Mesothelial cell of epicardium (in vitro differentiated cells): Measurements from ENCODE around the gene MRE11. TPM values are rescaled to one million over a fixed set of nuclear protein-coding genes. Genes with fewer than 3 reads are reported as not detected.

Experiments
- DNase-seq, 2 experiments: peaks; one replicate each; pipeline ENCODE4 v3.0.0; 2021; ENCODE audit warnings: low spot score in 2 of 2; ENCODE audit not compliant: unreplicated experiment in 2 of 2
- H3K27ac Mint-ChIP-seq: 2 replicates; pipeline ENCODE4 v1.8.0; 2021; ENCODE audit warnings: mixed read lengths
- H3K27me3 Mint-ChIP-seq: 2 replicates; pipeline ENCODE4 v1.8.0; 2021; ENCODE audit warnings: low read depth, mixed read lengths
- H3K36me3 Mint-ChIP-seq: 2 replicates; pipeline ENCODE4 v1.8.0; 2021; ENCODE audit warnings: mixed read lengths
- H3K4me1 Mint-ChIP-seq: 2 replicates; pipeline ENCODE4 v1.8.0; 2021; ENCODE audit warnings: mixed read lengths
- H3K4me3 Mint-ChIP-seq: 2 replicates; pipeline ENCODE4 v1.8.0; 2021; ENCODE audit warnings: mild to moderate bottlenecking, moderate library complexity, mixed read lengths
- H3K9me3 Mint-ChIP-seq: 2 replicates; pipeline ENCODE4 v1.8.0; 2021; ENCODE audit warnings: mixed read lengths
- CTCF ChIP-seq: fragments of 200-600 bp; sonication (generic); IDR thresholded peaks from one replicate; pipeline ENCODE4 v1.5.0; 2021; ENCODE audit warnings: antibody characterized with exemption; ENCODE audit not compliant: unreplicated experiment
- total RNA-seq: library from RNA; stranded (reverse); gene quantifications from 3 replicates; pipeline ENCODE4 v1.2.1, GENCODE V29; 2021

The MRE11 gene
- total RNA-seq, 1 donor from 2014 or later: 39.2 TPM

- peaks cover 53% of the 10 kb centered on the region for H3K4me1 Mint-ChIP-seq
- no peak for DNase-seq
- no peaks in the 10 kb centered on the region for H3K9me3 Mint-ChIP-seq
- H3K4me3 Mint-ChIP-seq: no peak overlapping the region
- no peaks in the 10 kb centered on the region for H3K36me3 Mint-ChIP-seq
- no peak for TF ChIP-seq CTCF
- H3K27ac Mint-ChIP-seq: peak overlapping the region; percentile 44
- H3K27me3 Mint-ChIP-seq: no peaks in the 10 kb centered on the region
Measured at GRCh38 chr11:94524341-94524740, 30.7 kb upstream of the MRE11 start.

GRCh38 chr11:94521684-94522083 lies 28.0 kb upstream of the MRE11 start:
- Mint-ChIP-seq H3K27ac (no peak overlapping the region), H3K9me3 (no peaks in the 10 kb centered on the region), H3K27me3 (no peaks in the 10 kb centered on the region), H3K4me1 (peaks cover 33% of the 10 kb centered on the region), H3K4me3 (no peak overlapping the region), H3K36me3 (no peaks in the 10 kb centered on the region)
- DNase-seq: no peak
- TF ChIP-seq CTCF: no peak

- H3K4me3 Mint-ChIP-seq: no peak overlapping the region
- no peak overlapping the region for H3K27ac Mint-ChIP-seq
- TF ChIP-seq CTCF: peak; percentile 69
- H3K4me1 Mint-ChIP-seq: peaks cover 15% of the 10 kb centered on the region
- DNase-seq: no peak
- no peaks in the 10 kb centered on the region for H3K9me3 Mint-ChIP-seq
- no peaks in the 10 kb centered on the region for H3K36me3 Mint-ChIP-seq
- peaks cover 7% of the 10 kb centered on the region for H3K27me3 Mint-ChIP-seq
Measured at GRCh38 chr11:94519478-94520084, 25.9 kb upstream of the MRE11 start.

- no peaks in the 10 kb centered on the region for H3K9me3 Mint-ChIP-seq
- H3K27me3 Mint-ChIP-seq: peaks cover 7% of the 10 kb centered on the region
- no peak for TF ChIP-seq CTCF
- H3K27ac Mint-ChIP-seq: no peak overlapping the region
- H3K36me3 Mint-ChIP-seq: no peaks in the 10 kb centered on the region
- H3K4me1 Mint-ChIP-seq: peaks cover 5% of the 10 kb centered on the region
- no peak for DNase-seq
- H3K4me3 Mint-ChIP-seq: no peak overlapping the region
Measured at GRCh38 chr11:94518300-94518699, 24.7 kb upstream of the MRE11 start.

GRCh38 chr11:94516725-94517124 lies 23.1 kb upstream of the MRE11 start:
- Mint-ChIP-seq H3K27me3 (peaks cover 7% of the 10 kb centered on the region), H3K36me3 (no peaks in the 10 kb centered on the region), H3K9me3 (no peaks in the 10 kb centered on the region), H3K4me1 (peaks cover 12% of the 10 kb centered on the region), H3K27ac (no peak overlapping the region), H3K4me3 (no peak overlapping the region)
- no peak for TF ChIP-seq CTCF
- no peak for DNase-seq

- H3K4me3 Mint-ChIP-seq: no peak overlapping the region
- no peaks in the 10 kb centered on the region for H3K36me3 Mint-ChIP-seq
- no peak overlapping the region for H3K27ac Mint-ChIP-seq
- TF ChIP-seq CTCF: no peak
- H3K27me3 Mint-ChIP-seq: peaks cover 7% of the 10 kb centered on the region
- peaks cover 12% of the 10 kb centered on the region for H3K4me1 Mint-ChIP-seq
- no peak for DNase-seq
- no peaks in the 10 kb centered on the region for H3K9me3 Mint-ChIP-seq
Measured at GRCh38 chr11:94515398-94515797, 21.8 kb upstream of the MRE11 start.
